Measurements from ENCODE around the gene SLC25A11.

The SLC25A11 gene

GRCh38 chr17:4892499-4893221, 47.2 kb downstream of the SLC25A11 start:
- DNase-seq = no peak

- no peak for DNase-seq
These were observed 48.1 kb downstream of the SLC25A11 start for GRCh38 chr17:4891411-4892410.

DNA sequence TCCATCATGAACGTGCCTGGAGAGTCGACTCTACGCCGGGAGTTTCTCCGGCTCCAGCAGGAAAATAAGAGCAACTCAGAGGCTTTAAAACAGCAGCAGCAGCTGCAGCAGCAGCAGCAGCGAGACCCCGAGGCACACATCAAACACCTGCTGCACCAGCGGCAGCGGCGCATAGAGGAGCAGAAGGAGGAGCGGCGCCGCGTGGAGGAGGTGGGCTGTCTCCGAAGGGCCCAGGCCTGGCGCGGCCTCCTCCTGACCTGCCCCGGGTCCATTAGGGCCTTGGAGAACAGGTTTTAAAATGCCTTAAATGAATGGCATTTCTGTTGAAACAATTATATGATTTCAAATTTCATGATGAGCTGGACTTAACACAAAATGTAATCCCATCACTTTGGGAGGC, 52.3 kb downstream of the SLC25A11 start:
- no peak for DNase-seq

Data from NCI-H1417 treated with DMSO at 0.1 percent for 48 hours (cell line).